DMS79 (cell line): ENCODE measurements around the gene SAPCD2.
"Not testable (repeated sequence)": the region's sequence is repeated elsewhere in the genome, so short reads cannot be mapped to it uniquely, and the experiment has no call there.

Experiments used
- DNase-seq: peaks from one replicate; lab custom pipeline; 2025; lab: John Stamatoyannopoulos, UW

The SAPCD2 gene

DNA sequence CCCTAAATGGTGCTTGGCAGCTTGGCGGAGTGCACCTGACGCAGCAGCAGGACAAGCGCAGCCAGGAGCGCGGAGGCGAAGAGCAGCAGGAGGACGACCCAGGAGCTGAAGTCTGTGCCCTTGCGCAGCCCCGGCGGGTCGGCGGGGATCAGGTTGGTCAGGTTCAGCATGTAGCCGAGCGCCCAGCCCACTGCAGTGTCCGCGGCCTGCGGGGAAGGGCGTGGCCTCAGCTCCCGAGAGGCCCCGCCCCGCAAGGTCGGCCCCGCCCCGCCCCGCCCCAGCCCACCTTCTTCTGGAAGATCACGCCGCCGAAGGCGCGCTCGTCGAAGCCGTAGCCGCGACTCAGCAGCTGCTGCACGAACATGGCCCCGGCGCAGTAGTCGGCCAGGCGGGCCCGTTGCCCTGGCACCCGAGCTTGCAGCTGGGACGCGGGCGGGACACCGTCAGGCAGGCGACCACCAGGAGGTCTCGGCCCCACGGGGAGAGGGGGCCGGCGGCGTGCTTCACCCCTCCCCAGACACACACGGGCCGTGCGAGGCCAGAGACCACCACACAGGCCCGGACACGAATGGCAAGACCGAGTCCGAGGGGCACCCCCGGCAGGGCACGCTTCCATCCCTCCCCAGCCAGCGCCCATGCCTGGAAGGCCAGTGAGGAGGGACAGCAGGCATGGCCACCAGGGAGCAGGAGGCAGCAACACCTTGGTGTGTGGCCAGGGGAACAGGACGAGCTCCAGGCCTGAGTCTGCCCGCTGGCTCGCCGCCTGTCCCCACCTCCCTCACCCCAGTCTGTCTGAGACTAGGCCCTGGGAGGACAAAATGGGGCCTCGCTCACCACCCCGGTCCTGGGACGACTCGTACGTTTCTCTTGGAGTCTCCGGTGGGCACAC, 21.5 kb downstream of the SAPCD2 start:
- no peak for DNase-seq

GRCh38 chr9:137046088-137046787, 24.1 kb downstream of the SAPCD2 start, which contains the start of gene NPDC1:
Gene NPDC1, minus strand, starts transcription at chr9:137046177. Its CDS starts 188 bp downstream, at chr9:137045989.
- peak; percentile 74 for DNase-seq

DNA sequence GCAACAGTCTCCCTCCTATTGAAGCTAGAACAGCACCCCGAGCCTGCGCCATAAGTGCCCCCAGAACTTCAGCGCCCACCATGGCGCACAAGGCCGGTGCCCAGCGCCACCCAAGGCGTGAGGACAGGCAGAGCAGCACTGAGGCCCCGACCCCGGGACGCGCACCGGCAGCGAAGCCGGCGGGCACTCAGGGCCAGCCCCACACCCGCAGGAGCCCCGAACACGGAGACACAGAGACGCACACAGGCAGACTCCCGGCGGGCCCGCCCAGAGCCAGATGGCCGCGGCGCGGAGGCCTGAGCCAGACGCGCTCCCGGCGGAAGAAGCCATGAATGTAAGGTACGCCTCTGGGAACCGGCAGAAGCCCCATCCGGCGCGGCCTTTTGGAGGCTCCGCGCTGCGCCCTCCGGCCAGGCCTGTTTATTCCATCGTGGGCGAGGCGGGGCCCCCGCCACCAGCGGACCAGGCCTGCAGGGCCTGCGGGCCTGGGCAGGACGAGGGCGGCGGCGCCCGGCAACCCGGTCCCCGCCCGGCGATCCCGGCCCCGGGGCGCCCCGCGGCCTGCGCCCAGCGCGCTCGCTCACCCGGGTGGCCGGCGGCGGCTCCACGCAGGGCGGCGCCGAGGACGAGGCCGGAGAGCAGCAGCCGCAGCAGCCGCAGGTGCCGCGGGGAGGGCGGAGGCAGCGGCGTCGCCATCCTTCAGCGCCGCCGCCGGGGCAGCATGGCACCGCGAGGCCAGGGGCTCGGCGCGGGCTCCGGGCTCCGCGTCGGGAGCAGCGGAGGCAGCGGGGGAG, 24.9 kb downstream of the SAPCD2 start:
- peak; percentile 17 for DNase-seq

GRCh38 chr9:137044502-137045177, 25.7 kb downstream of the SAPCD2 start:
- peak; percentile 19 for DNase-seq

- DNase-seq: peak; percentile 41
Measured at GRCh38 chr9:137044037-137044436, 26.3 kb downstream of the SAPCD2 start.

DNA sequence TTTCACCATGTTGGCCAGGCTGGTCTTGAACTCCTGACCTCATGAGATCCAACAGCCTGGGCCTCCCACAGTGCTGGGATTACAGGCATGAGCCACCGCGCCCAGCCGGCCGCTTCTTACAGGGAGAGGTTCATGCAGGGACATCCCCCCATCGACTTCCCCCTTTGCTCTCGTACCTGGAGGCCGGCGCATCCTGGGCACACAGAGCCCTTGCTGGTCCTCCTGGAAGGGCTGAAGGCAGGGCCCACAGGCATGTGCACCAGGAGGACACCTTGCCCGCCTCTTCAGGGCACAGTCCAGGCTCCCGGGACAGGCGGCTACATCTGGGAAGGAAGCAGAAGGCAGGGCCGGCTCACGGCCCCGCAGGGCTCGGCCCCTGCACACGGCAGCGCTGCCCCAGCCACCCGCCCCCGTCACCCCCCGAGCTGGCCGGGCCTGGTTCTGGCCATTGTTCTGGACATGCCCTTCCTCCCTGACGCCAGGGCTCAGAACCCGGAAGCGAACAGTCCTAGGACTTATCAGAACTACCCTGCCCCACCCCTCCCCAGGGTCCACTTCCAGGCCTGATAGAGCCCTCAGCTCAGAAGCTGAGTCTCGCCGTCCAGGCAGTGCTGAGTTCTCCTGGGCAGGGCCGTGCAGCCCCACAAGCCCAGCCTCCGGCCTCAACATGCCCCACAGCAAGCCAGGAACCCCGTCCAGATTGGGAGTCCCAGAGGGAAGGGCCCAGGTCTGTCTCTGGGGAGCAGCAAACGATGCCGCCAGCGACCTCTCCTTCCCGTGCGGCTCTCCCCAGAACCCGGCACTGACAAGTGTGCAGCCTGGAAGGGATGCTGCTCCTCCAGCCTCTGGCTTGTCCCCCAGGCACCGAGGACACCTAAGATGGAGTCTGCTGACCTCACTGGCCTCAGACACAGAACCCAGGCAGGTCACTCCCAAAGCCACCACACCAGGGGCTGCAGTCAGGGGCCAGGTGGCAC, 27.3 kb downstream of the SAPCD2 start:
- DNase-seq: no peak

DNA sequence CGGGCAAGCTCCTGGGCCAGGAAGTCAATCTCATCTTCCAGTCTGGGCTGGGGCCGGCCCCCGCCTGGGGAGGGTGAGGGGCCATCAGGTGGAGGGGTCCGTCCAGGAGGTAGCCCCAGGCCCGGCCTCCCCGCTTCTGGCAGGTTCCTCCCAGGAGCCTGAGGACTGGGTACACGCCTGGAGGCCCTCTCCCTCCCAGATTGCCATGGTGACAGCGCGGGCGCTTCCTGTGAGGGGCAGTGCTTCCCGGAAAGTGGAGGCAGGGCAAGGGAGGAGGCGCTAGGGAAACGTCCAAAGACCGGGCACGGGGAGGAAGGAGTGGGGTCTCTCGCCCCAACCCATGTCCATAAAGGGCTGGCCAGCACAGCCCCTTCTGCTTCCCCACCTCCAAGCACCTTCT, 29.2 kb downstream of the SAPCD2 start:
- DNase-seq: no peak

DNA sequence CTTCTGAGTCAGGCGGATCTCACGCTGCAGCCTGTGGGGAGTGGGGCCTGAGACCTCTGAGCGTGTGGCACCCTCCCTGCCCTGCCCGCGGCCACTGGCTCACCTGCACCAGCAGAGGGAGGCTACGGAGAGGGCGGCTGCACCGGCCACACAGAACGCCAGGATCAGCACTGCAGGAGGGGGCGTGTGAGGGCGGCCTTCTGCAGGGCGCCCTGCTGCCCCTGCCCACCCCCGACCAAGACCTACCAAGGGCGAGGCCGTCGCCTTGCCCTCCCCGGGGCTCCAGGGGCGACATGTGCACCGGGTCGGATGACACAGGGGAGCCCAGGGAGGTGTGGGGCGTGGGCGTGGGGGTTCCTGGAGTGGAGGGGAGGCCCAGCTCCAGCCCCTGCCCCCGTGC, 29.8 kb downstream of the SAPCD2 start:
- no peak for DNase-seq

GRCh38 chr9:137039611-137040366, 30.6 kb downstream of the SAPCD2 start:
- DNase-seq: no peak

DNA sequence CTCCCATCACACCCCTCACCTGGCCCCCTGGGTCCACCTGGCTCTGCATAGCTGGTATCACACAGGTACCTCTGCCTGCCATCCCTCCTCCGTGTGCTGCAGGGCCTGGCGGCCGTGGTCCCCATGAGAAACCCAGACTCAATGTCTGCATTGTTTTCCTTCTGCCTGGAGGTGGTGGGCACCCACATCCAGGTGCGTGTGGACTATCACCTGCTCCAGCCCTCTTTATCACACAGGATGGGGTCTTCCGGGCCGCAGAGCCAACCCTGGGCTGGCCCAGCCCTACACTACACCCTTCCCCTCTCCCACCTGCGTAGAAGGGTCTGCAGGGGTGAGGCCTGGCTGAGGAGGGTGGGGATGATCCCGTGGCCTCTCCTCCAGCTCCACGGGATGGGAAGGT, 31.4 kb downstream of the SAPCD2 start:
- DNase-seq: no peak

GRCh38 chr9:137037483-137037882, 32.9 kb downstream of the SAPCD2 start:
- no peak for DNase-seq

DNA sequence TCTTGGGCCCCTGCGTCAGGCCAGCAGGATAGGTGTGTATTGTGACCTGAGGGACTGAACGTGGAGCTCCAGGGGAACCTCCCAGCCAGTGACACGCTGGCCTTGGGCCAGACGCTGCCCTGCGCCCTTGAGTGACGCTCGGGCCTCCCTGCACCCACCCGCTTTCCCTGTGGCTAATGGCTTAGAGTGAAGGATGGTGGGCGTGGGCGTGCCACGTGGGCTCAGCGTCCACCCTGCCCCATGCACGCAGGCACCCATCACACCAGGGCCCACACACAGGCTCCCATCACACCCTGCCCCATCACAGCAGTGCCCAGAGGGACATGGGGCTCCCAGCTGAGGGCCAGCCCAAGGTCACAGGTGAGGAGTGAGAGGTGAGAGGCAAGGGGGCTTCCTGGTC, 33.3 kb downstream of the SAPCD2 start:
- DNase-seq: no peak

- no peak for DNase-seq
Measured at GRCh38 chr9:137035937-137036336, 34.4 kb downstream of the SAPCD2 start.

- no peak for DNase-seq
Measured at GRCh38 chr9:137035507-137035834, 34.9 kb downstream of the SAPCD2 start.

DNA sequence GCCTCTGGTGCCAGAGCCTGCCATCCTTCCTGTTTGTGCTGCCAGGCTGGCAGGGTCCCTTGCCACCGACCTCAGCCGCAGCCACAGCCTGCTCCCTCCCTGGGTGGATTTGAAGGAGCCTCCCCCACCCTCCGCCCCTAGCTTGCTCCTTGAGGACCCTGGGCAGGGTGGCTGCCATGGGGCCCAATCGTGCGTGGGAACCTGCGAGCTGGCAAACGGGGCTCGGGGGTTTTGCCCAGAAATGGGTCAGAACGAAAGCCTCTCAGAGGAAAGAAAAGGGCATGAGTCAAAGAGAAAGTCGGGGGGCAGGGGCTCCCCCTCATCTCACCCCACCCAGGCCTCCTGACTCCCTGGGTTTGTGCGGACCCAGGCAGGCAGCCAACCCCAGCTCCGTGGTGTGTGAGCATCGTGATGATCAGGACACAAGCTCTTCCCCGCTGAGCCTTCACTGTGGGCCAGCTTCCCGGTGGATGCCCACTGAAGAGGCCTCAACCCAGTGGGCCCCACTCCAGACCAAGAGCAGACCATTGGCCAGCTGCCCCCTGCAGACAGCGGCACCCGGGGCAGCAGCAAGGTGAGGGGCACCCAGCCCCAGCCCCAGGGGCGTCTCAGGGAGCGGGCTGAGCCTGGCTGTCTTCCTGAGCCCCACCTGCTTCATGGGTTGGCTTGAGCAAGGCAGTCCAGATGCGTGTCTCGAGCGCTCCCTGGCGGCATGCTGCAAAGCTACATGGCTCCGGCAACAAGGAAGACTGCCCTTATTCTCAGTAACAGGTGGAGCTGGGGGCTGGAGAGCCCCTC, 35.4 kb downstream of the SAPCD2 start:
- DNase-seq: peak; percentile 70

DNA sequence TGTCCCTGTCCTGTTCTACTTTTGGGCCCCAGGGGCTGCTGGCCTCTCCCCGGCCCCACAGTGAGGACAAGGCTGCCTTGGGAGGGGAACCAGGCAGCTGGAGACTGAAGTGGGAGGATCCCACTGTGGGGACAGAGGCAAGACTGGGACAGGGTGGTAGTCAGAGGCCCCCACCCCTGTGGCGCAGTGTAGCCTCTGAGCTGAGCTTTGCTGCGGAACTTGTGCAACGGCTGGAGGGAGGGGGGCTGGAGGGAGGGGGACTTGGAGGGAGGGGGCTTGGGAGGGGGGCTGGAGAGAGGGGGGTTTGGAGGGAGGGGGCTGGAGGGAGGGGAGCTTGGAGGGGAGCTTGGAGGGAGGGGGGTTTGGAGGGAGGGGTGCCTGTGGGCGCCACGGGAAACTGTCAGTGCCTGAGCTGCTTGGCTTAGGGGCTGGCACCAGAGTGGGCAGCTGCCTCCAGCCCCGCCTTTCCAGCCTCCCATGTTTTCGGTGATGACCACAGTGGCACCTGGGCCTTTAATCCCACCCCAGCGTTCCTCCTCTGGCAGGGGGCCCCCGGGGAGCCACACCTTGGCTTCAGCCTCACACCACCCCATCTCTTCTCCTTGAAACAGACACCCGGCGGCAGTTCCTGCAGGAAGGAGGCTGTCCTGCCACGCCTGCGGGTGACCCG, 36.2 kb downstream of the SAPCD2 start:
- no peak for DNase-seq

- DNase-seq: not testable (repeated sequence)
Measured at GRCh38 chr9:137033481-137033880, 36.9 kb downstream of the SAPCD2 start.

DNA sequence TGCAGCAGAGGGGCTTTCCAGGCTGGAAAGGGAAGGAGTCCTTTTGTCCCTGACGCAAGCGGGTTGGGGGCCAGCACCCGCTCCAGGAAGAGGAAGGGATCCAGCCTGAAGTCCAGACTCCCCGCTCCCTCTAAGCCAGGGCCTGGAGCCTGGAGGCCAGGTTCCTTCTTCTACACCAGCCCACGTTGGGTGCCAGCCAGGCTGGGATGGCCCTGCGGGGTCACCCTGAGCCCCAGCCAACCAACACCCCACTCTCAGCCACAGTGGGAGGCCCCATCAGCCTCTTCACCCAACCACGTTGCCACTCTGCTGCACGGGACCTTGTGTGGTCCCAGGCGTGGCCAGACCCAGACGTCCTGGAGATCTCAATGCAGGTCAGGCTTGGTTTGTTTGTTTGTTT, 37.5 kb downstream of the SAPCD2 start:
- DNase-seq: no peak
